H1 (cell line): Measurements from ENCODE around the gene TPM1. TPM values are rescaled to one million over a fixed set of nuclear protein-coding genes. Genes with fewer than 3 reads are reported as not detected.

ENCODE experiments used
- CTCF ChIA-PET: fragments of 300-600 bp; sonication (Branson Sonifier 250); formaldehyde crosslinking; loops from one replicate; lab custom pipeline; 2021; ENCODE audit not compliant: partially characterized antibody; lab: Charles Lee
- POLR2A ChIA-PET: fragments of 300-600 bp; sonication (Branson Sonifier 250); formaldehyde crosslinking; loops from one replicate; lab custom pipeline; 2021; ENCODE audit warnings: inconsistent platforms; ENCODE audit not compliant: partially characterized antibody; lab: Charles Lee
- DNase-seq, 2 experiments: peaks; one replicate each; pipeline versions ENCODE4 v3.0.0 to v3.0.0-alpha.2; 2010 to 2022; ENCODE audit warnings: low spot score in 2 of 2, low read depth in 1 of 2, mixed read lengths in 1 of 2
- FAIRE-seq: peaks from 2 replicates; lab custom pipeline; 2011; peaks lifted over from hg19 to GRCh38; lab: Jason Lieb, UNC
- H2AFZ ChIP-seq: 2 replicates; pipeline ENCODE4 v1.8.1; 2012; ENCODE audit warnings: low read length, inconsistent platforms
- H2AK5ac ChIP-seq: 2 replicates; pipeline ENCODE4 v1.6.1; 2013; ENCODE audit warnings: low read depth, low read length
- H2BK120ac ChIP-seq: replicated peaks from 2 replicates; pipeline ENCODE3; 2013; ENCODE audit warnings: low read depth, low read length, inconsistent platforms
- H2BK12ac ChIP-seq: 2 replicates; pipeline ENCODE4 v1.6.1; 2013; ENCODE audit warnings: low read depth, low read length
- H2BK15ac ChIP-seq: 2 replicates; pipeline ENCODE4 v1.6.1; 2013; ENCODE audit warnings: low read length
- H2BK20ac ChIP-seq: 2 replicates; pipeline ENCODE4 v1.6.1; 2013; ENCODE audit warnings: low read length
- H2BK5ac ChIP-seq: 2 replicates; pipeline ENCODE4 v1.6.1; 2013; ENCODE audit warnings: low read depth, low read length
- H3K14ac ChIP-seq: 2 replicates; pipeline ENCODE4 v1.6.1; 2013; ENCODE audit warnings: inconsistent platforms; ENCODE audit not compliant: insufficient read length
- H3K18ac ChIP-seq: 2 replicates; pipeline ENCODE4 v1.6.1; 2013; ENCODE audit warnings: low read length; ENCODE audit errors: extremely low read depth
- H3K23ac ChIP-seq: 2 replicates; pipeline ENCODE4 v1.6.1; 2013; ENCODE audit warnings: inconsistent platforms; ENCODE audit not compliant: insufficient read length
- H3K23me2 ChIP-seq: 2 replicates; pipeline ENCODE4 v1.6.1; 2013; ENCODE audit warnings: low read depth, low read length
- H3K27ac ChIP-seq: 2 replicates; pipeline ENCODE4 v1.6.1; 2011; ENCODE audit warnings: low read depth, low read length, inconsistent platforms
- H3K27me3 ChIP-seq, 4 experiments: replicated peaks in 1 of 4; 1 replicate in 1 of 4; 2 replicates in 3 of 4; pipeline versions ENCODE4 v1.6.1 to v1.8.1; 2011 to 2013; ENCODE audit warnings: low read length in 3 of 4, mild to moderate bottlenecking in 3 of 4, inconsistent platforms in 2 of 4, mixed read lengths in 2 of 4, moderate library complexity in 1 of 4; ENCODE audit not compliant: control insufficient read depth in 3 of 4, insufficient read depth in 3 of 4; ENCODE audit errors: extremely low read depth in 1 of 4
- H3K36me3 ChIP-seq, 4 experiments: 2 replicates each; pipeline versions ENCODE4 v1.6.1 to v1.8.1; 2011 to 2013; ENCODE audit warnings: mild to moderate bottlenecking in 4 of 4, low read length in 3 of 4, moderate library complexity in 2 of 4, control low read depth in 1 of 4, inconsistent platforms in 1 of 4; ENCODE audit not compliant: insufficient read depth in 4 of 4, control insufficient read depth in 2 of 4
- H3K4ac ChIP-seq: replicated peaks from 2 replicates; pipeline ENCODE3; 2013; ENCODE audit warnings: low read length, low read depth, mixed read lengths, inconsistent platforms; ENCODE audit not compliant: insufficient read length
- H3K4me1 ChIP-seq, 4 experiments: replicated peaks in 1 of 4; 1 replicate in 1 of 4; 2 replicates in 3 of 4; pipeline versions ENCODE4 v1.6.1 to v1.8.1; 2011 to 2013; ENCODE audit warnings: low read length in 3 of 4, inconsistent platforms in 2 of 4, mixed read lengths in 1 of 4; ENCODE audit not compliant: insufficient read depth in 4 of 4, control insufficient read depth in 3 of 4
- H3K4me2 ChIP-seq, 2 experiments: 2 replicates each; pipeline versions ENCODE4 v1.6.1 to v1.8.1; 2011 to 2013; ENCODE audit warnings: low read depth in 2 of 2, low read length in 2 of 2, control low read depth in 1 of 2, inconsistent platforms in 1 of 2, mild to moderate bottlenecking in 1 of 2; ENCODE audit not compliant: insufficient read depth in 1 of 2
- H3K4me3 ChIP-seq, 4 experiments: fragments of 200-600, 300-600 bp in 1 of 4; sonication (generic), shearing (Covaris generic), sonication (Bioruptor Twin) in 1 of 4; 2 replicates each; pipeline versions ENCODE4 v1.5.1 to v1.8.1; 2011 to 2016; ENCODE audit warnings: low read length in 4 of 4, low read depth in 3 of 4, control low read depth in 2 of 4, inconsistent platforms in 2 of 4, mild to moderate bottlenecking in 2 of 4, mixed read lengths in 1 of 4, moderate library complexity in 1 of 4; ENCODE audit not compliant: insufficient read depth in 2 of 4; ENCODE audit errors: extremely low read depth in 1 of 4
- H3K56ac ChIP-seq: replicated peaks from 2 replicates; pipeline ENCODE3; 2013; ENCODE audit warnings: low read depth, mild to moderate bottlenecking, mixed read lengths, low read length, inconsistent platforms; ENCODE audit not compliant: insufficient read length
- H3K79me1 ChIP-seq: 2 replicates; pipeline ENCODE4 v1.6.1; 2013; ENCODE audit warnings: low read depth, low read length, control low read depth
- H3K79me2 ChIP-seq, 2 experiments: 2 replicates each; pipeline versions ENCODE4 v1.6.1 to v1.8.1; 2012 to 2013; ENCODE audit warnings: low read length in 2 of 2, mild to moderate bottlenecking in 2 of 2, inconsistent platforms in 1 of 2; ENCODE audit not compliant: insufficient read depth in 2 of 2, control insufficient read depth in 1 of 2
- H3K9ac ChIP-seq, 4 experiments: replicated peaks in 1 of 4; 1 replicate in 1 of 4; 2 replicates in 3 of 4; pipeline versions ENCODE4 v1.6.1 to v1.8.1; 2011 to 2013; ENCODE audit warnings: low read depth in 3 of 4, low read length in 3 of 4, control low read depth in 2 of 4, mild to moderate bottlenecking in 2 of 4, moderate library complexity in 2 of 4, inconsistent platforms in 1 of 4; ENCODE audit errors: extremely low read depth in 1 of 4
- H3K9me3 ChIP-seq, 2 experiments: 2 replicates each; pipeline versions ENCODE4 v1.6.1 to v1.8.1; 2012 to 2013; ENCODE audit warnings: mild to moderate bottlenecking in 2 of 2, moderate library complexity in 2 of 2, control low read depth in 1 of 2, inconsistent platforms in 1 of 2, low read depth in 1 of 2, low read length in 1 of 2, mixed read lengths in 1 of 2; ENCODE audit not compliant: insufficient read depth in 2 of 2
- H4K20me1 ChIP-seq, 2 experiments: replicated peaks in 1 of 2; 2 replicates each; pipeline versions ENCODE3 to v1.8.1; 2011 to 2013; ENCODE audit warnings: inconsistent platforms in 2 of 2, low read length in 2 of 2, mild to moderate bottlenecking in 1 of 2; ENCODE audit not compliant: insufficient read depth in 2 of 2, control insufficient read depth in 1 of 2
- H4K5ac ChIP-seq: 2 replicates; pipeline ENCODE4 v1.6.1; 2013; ENCODE audit warnings: low read length, low read depth, mixed read lengths, inconsistent platforms; ENCODE audit not compliant: insufficient read length
- H4K8ac ChIP-seq: 2 replicates; pipeline ENCODE4 v1.8.0; 2013; ENCODE audit warnings: mild to moderate bottlenecking, moderate library complexity, low read length, inconsistent platforms; ENCODE audit not compliant: insufficient read depth; ENCODE audit errors: extremely low read depth
- H4K91ac ChIP-seq: replicated peaks from 2 replicates; pipeline ENCODE3; 2013; ENCODE audit warnings: low read length, mixed read lengths, inconsistent platforms; ENCODE audit not compliant: insufficient read length
- E2F6 ChIP-seq: IDR thresholded peaks from 2 replicates; pipeline ENCODE4 v1.6.1; 2012; ENCODE audit warnings: inconsistent platforms
- GABPA ChIP-seq: IDR thresholded peaks from 2 replicates; pipeline ENCODE4 v1.6.1; 2011; ENCODE audit warnings: mild to moderate bottlenecking, low read length, moderate library complexity, borderline replicate concordance; ENCODE audit not compliant: insufficient read depth
- POLR2A ChIP-seq, 2 experiments: IDR thresholded peaks; 1 replicate in 1 of 2; 2 replicates in 1 of 2; pipeline ENCODE4 v1.6.1; 2011; ENCODE audit warnings: low read depth in 2 of 2, low read length in 2 of 2, mild to moderate bottlenecking in 2 of 2; ENCODE audit errors: control extremely low read depth in 1 of 2
- POLR2AphosphoS5 ChIP-seq: IDR thresholded peaks from 2 replicates; pipeline ENCODE4 v1.6.1; 2011; ENCODE audit warnings: low read depth, low read length
- SAP30 ChIP-seq: fragments of 300-600 bp; sonication (generic); IDR thresholded peaks from 2 replicates; pipeline ENCODE4 v1.7.1; 2012; ENCODE audit warnings: low read length, moderate library complexity, mild to moderate bottlenecking, inconsistent platforms; ENCODE audit not compliant: insufficient read depth, insufficient replicate concordance
- WGBS, 2 experiments: shearing (Covaris generic) in 1 of 2; methylation state at CpG; one replicate each; pipeline versions ENCODE4 v1.1.6 to v1.1.7; 2013 to 2015; ENCODE audit warnings: low lambda C conversion rate in 2 of 2, mixed read lengths in 2 of 2, inconsistent platforms in 1 of 2, low coverage in 1 of 2, missing lambda C conversion rate in 1 of 2; ENCODE audit not compliant: insufficient replicate concordance in 2 of 2, insufficient coverage in 1 of 2, insufficient read length in 1 of 2; ENCODE audit errors: extremely low coverage in 1 of 2, missing lambda C conversion rate in 1 of 2; 5-methylcytosine and 5-hydroxymethylcytosine counted together
- polyA plus RNA-seq, 7 experiments: library from polyadenylated mRNA; depleted of rRNA in 3 of 7; stranded (reverse) in 5 of 7; unstranded in 2 of 7; fragments of >200 nt in 5 of 7; fragments of 200-250 nt in 2 of 7; gene quantifications; 1 replicate in 5 of 7; 2 replicates in 1 of 7; 4 replicates in 1 of 7; pipeline versions ENCODE4 v1.2.1 to v1.2.3, GENCODE V29; 2011 to 2013; ENCODE audit warnings: missing spikeins in 2 of 7, mixed read lengths in 2 of 7
- total RNA-seq: library from RNA; stranded (reverse); fragmentation: NEBNext Ultra II Directional; extraction: Animal tissue kit (Norgen Biotek cat#: 25700); gene quantifications from 2 replicates; pipeline ENCODE4 v1.2.1, GENCODE V29; 2021

TPM1 gene
- total and polyA plus RNA-seq, 2 of the 8 experiments (the other 6 are each of a cell fraction or from before 2014, with no cell fraction given): 258 to 579 TPM

GRCh38 chr15:63052961-63053698 is 10.6 kb downstream of the TPM1 start:
- H2AK5ac ChIP-seq: no peak overlapping the region
- peaks cover 6 to 67% of the 10 kb centered on the region in 2 experiments; a peak in 3 of 4 replicates for H3K79me2 ChIP-seq
- H3K56ac ChIP-seq: no peak overlapping the region
- ChIA-PET CTCF (interaction anchor here (0.7 to 1.5 kb wide), 4 partner anchors 12 to 271 kb away, joined by 3 to 4 read pairs (median 4); no protein-coding TSS in a partner anchor), POLR2A (interaction anchor here (0.7 to 30.9 kb wide), 20 partner anchors 8 to 271 kb away, joined by 3 to 635 read pairs (median 4); partner anchors contain the start of gene TPM1)
- no peaks in the 10 kb centered on the region for H3K9me3 ChIP-seq
- no peak overlapping the region for H3K27ac ChIP-seq
- no peak overlapping the region for H2BK20ac ChIP-seq
- peaks cover 2 to 7% (median 5%) of the 10 kb centered on the region in 4 experiments; a peak in 6 of 7 replicates for H3K4me1 ChIP-seq
- H3K36me3 ChIP-seq: peaks cover 20 to 73% (median 39%) of the 10 kb centered on the region in 4 experiments
- no peak overlapping the region for H3K23ac ChIP-seq
- no peak overlapping the region for H3K18ac ChIP-seq
- no peak overlapping the region for H3K9ac ChIP-seq
- no peak overlapping the region for H2BK5ac ChIP-seq
- no peak overlapping the region for H3K4me3 ChIP-seq
- 88% methylated on average over 6 of the region's 7 CpGs; no CpG with 5 or more reads in 1 of the 2 experiments for WGBS, 2 experiments
- no peak overlapping the region for H3K4ac ChIP-seq
- no peak overlapping the region for H2BK120ac ChIP-seq
- no peak overlapping the region for H3K14ac ChIP-seq
- H2AFZ ChIP-seq: no peak overlapping the region
- H2BK15ac ChIP-seq: no peak overlapping the region
- H4K91ac ChIP-seq: no peak overlapping the region
- DNase-seq (no peak), FAIRE-seq (no peak)
- H4K20me1 ChIP-seq: peaks cover 0 to 17% of the 10 kb centered on the region in 2 experiments
- H3K23me2 ChIP-seq: peaks cover 8% of the 10 kb centered on the region; the same call in 1 of the 2 replicates
- no peak overlapping the region for H4K5ac ChIP-seq
- no peak overlapping the region for H4K8ac ChIP-seq
- no peaks in the 10 kb centered on the region for H3K27me3 ChIP-seq
- peaks cover 5% of the 10 kb centered on the region; the same call in 1 of the 2 replicates for H3K79me1 ChIP-seq
- no peak overlapping the region for H2BK12ac ChIP-seq
- no peak overlapping the region for H3K4me2 ChIP-seq
- no peak for TF ChIP-seq SAP30
- TF ChIP-seq POLR2A (IDR thresholded peaks at IDR 0.05; ENCODE audit: control extremely low read depth in 1 of 2, low read depth in 2 of 2, low read length in 2 of 2): peak; percentile 48 to 65; a peak in 2 of 3 replicates
- peak; percentile 69 for TF ChIP-seq POLR2AphosphoS5
- TF ChIP-seq E2F6: no peak
- no peak for TF ChIP-seq GABPA
